Measurements from ENCODE around the gene TINCR.
"Not testable (repeated sequence)": the region's sequence is repeated elsewhere in the genome, so short reads cannot be mapped to it uniquely, and the experiment has no call there.

TINCR gene

DNA sequence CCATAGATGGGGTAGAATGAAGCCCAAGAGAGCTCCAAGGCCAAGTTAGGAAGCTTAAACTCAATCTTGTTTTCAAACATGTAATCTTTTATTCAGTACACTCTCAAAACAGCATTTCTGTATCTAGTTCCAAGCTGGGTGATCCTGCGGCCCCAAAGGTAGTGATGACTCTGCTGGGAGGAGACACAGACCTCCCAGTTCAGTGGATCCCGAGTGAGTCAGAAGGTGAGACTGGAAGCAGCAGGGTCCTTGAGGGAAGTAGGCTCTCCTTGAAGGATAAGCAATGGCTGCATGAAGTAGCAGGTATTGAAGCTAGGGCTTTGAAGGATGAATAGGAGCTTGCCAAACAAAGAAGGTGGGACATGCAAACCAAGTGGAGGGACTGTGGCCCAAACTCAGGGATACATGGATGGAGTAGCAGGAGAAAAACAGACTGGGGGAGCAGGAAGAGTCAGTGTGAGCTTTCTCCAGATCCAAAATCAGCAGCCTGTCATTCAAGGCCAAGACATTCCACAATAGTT lies 9.6 kb downstream of the TINCR start:
- DNase-seq = no peak

DNA sequence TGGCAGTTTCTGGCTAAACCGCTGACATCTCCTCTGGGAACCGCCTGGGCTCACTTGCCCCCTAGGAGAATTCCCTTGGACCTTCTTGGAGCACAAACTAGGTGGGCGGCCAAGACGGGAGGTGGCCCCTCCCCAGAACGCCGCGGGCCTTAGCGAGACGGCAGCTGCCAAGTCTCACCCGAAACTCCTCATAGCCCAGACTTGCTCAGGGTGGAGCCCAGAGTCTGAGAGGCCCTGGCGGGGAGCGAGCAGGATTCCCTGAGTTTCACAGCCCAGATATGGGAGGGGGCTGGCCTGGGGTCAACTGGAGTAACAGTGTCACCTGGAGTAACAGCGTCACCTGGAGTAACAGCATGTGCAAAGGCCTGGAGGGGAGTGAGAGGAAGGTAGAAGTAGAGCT lies 10.1 kb downstream of the TINCR start:
- DNase-seq = peak; percentile 62

DNA sequence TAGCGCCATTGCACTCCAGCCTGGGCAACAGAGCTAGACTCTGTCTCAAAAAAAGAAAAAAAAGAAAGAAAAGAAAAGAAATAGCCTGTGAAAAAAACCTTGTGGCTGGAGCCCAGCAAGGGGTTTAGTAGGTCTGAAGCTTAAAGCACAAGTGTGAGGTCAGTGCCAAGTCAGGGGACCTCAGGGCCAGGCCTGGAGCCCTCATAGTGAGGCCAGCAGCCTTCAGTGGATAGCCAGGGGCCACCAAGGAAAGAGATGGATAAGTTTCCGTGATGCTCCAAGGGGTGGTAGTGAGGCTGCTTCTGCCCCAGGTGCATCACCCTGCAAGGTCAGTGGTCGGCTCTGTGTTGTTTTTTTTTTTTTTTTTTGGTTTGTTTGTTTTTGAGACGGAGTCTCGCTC lies 12.9 kb downstream of the TINCR start:
- DNase-seq = no peak

DNA sequence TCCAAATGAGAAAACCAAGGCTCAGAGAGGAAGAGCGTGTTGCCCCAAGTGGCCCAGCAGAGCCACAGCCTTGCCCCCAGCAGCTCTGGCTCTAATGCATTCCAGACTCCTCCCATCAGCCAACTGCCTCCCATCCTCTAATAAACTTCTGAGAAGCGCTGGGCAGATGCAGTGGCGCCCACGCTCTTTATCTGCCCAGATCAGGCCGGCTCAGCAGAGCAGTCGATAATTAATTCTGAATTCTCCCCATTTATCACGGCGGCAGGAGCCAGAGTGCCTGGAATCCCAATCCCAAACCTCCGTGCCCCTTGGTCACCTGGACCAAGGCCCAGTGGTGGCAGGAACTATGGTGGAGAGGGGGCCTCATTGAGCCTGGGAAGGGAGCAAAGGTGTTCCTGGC lies 13.9 kb downstream of the TINCR start:
- no peak for DNase-seq

DNA sequence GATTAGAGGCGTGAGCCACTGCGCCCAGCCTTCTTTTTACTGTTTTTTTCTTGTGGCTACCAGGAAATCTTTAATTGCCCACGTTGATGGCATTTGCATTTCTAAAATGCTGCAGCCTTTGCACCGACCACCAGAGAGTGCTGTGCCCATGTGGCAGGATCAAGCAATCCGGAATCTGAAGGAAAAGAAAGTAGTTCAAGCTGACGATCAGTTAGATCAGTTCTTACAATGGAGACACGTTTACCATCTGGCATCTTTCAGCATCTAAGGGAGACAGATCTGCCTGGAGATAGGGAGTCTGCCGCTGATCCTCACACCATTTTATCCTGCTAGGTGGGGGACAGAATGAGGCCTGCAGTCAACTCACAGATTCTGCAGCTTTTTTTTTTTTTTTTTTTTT lies 19.9 kb downstream of the TINCR start:
- no peak for DNase-seq

DNA sequence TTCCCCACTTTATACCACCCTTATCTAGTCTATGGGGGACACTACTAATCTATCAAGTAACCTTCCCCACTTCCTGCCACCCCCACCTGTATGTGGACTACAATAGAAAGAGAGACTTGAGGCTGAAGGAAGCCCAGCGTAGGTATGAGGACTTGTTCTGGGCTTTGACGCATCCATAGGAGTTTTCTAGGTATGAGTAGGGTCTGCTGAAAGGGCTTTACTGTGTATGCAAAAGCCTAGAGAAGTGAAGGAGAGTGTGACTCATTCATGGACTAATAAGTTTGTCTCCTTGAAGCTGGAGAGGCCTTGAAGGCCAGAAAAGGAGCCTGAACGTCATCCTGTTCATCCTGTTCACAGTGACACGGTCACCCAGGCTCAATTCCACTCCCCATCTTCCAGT lies 21.8 kb downstream of the TINCR start:
- no peak for DNase-seq

DNA sequence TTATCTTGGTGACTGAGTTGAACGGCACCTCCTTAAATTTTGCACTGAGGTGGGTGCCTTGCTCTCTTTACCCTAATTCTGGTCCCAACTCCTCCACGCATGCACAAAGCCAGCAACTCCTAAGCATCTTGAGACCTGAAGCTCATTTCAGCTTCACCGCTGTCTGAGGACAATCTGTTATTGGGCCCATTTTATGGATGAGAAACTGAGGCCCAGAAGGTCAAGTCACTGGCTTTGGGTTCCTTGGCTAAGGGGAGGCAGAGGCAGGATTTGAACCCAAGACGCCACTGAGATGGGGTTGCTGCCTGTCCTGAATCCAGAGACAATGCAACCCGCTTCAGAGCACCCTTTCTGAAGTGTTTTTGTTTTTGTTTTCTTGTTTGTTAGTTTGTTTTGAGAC lies 22.7 kb downstream of the TINCR start:
- DNase-seq = no peak

DNA sequence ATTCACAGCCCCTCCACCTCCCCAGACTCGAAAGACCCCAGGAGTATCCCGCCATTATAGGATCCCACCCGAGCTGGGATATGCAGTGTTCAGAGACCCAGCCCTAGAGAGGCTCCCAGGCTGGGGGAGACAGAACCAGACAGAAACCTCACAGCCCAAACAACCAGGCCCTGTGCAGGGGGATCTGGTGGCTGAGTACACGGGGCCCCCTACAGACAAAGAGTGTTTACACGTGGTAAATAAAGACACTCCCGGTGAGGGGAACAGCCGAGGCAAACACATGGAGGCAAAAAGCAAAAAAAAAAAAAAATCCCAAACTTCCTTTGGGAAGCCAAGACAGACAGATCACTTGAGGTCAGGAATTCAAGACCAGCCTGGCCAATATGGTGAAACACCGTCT lies 25.1 kb downstream of the TINCR start:
- no peak for DNase-seq

DNA sequence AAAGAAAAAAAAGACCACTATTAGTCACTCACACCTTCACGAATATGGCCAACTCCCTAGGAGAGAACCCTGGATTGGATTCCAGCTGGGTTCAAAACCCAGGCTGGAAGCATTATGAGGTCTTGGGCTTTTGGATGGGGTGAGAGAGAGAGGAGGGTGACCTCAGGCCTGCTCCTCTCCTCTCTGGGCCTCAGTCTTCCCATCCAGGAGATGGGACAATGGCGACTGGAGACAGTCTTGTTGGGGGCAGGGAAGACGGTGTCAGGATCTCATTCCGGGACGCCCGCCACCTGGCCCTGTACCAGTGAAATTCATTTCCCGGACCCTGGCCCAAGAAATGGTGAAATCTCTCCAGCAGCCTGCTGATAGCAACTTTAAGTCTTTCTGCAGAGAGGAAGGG lies 26.3 kb downstream of the TINCR start:
- no peak for DNase-seq

DNA sequence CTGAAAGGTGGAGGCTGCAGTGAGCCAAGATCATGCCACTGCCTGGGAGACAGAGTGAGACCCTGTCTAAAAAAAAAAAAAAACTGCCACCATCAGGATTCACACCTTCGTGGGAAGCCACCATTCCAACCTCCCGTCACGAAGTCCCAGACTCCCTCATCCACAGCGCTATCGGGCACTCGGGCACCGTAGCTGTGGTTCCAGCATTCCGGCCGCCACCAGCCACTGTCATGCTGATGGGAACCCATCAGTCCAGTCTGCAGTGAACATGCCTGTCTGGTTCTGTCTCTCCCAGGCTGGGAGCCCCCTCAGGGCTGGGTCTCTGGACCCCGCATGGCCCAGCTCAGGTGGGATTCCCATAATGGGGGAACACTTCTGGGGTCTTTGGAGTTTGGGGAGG lies 27.5 kb downstream of the TINCR start:
- no peak for DNase-seq

DNA sequence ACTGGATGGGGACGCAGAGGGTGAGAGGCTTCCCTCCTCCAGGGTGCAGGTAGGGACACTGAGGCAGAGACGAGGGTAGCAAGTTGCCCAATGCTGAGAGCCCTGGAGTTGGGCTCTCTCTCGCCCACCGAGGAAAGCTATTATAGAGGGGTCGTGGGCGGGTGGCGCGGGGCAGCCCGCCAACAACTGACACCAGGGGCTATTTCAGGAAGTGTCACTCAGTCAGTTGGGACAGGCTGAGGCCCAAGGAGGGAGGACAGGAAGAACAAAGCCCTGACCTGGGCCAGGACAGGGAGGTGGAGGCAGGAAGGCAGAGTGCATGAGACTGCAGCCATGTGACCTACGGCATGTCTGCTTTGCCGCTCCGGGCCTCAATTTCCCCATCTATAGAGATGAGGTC lies 29.9 kb downstream of the TINCR start:
- DNase-seq = no peak

DNA sequence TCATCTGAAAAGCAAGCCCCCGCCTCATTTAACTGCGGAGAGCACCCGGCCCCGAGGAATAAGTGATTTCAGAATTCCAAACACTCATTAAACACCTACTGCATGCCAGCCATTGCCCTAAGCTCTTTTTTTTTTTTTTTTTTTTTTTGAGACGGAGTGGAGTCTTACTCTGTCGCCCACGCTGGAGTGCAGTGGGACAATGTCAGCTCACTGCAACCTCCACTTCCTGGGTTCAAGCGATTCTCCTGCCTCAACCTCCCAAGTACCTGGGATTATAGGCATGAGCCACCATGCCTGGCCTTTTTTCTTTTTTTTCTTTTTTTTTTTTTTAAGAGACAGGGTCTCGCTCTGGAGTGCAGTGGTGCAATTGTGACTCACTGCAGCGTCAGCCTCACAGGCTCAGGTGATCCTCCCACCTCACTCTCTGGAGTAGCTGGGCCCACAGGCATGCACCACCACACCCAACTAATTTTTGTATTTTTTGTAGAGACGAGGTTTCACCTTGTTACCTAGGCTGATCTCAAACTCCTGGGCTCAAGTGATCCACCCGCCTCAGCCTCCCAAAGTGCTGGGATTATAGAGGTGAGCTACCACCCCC lies 30.7 kb downstream of the TINCR start:
- not testable (repeated sequence) for DNase-seq

DNA sequence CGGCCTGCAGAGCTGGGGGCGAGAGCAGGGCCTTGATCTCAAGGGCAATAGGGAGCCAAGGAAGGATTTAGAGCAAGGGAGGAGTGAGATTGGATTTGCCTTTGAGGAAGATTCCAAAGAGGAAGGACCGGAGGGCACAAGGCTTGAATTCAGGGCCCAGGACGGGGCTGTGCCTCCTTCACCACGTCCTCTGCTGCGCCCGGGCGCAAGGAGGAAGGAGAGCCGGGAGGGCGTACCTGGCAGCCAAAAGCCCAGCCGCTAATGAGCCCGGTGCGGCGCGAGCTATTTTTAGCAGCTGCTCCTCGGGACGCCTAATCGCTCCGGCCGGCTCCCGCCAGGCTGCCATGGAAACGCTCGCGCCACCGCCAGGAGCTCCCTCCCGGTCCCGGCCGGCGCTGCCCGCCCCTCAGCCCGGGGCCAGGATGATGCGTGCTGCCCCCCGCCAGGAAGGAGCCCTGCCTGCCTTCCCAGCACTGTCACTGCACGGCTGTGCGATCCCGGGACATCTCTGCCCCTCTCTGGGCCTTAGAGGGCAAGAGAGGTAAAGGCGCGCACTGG lies 31.3 kb downstream of the TINCR start:
- DNase-seq = peak; percentile 87

DNA sequence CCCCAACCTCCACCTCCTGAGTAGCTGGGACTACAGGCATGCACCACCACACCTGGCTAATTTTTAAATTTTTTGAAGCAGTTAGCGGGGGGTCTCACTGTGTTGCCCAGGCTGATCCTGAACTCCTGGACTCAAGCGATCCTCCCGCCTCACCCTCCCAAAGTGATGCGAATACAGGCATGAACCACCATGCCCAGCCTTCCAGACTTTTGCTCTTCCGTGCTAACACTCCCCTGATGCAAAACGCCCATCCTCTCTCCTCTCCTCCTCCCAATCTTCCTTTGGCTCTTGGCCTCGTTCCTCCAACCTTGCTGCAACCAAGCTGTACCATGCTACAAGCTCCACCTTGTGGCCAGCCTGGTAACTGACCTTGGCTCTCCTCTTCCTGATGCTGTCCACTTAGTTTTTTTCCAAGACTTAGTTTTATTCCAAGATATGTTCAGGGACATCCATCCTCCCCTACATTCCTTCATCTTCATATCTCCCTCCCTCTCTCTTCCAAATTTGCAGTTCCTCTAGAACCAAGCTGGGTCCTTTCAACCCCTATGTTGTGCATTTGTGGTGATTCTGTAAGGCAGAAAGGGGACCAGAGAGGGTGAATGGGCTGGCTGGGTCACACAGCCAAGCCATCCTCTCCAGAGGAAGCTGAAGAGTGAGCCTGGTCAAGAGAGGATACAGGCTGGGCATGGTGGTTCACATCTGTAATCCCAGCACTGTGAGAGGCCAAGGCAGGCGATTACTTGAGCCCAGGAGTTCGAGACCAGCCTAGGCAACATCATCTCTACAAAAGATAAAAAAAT lies 32.8 kb downstream of the TINCR start:
- DNase-seq = no peak

DNA sequence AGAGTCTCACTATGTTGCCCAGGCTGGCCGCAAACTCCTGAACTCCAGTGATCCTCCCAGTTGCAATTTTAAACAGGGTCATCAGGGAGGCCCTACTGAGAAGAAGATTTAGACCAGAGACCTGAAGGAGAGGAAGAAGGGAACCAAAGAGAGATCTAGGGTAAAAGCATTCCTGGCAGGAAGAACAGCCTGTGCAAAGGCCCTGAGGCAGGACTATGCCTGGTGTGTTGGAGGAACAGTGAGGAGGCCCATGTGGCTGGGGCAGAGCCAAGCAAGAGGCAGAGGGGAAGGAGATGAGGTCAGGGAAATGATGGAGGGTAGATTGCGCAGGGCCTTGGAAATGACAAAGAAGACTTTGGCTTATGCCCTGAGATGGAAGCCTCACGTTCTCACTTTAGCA lies 34.5 kb downstream of the TINCR start:
- no peak for DNase-seq

DNA sequence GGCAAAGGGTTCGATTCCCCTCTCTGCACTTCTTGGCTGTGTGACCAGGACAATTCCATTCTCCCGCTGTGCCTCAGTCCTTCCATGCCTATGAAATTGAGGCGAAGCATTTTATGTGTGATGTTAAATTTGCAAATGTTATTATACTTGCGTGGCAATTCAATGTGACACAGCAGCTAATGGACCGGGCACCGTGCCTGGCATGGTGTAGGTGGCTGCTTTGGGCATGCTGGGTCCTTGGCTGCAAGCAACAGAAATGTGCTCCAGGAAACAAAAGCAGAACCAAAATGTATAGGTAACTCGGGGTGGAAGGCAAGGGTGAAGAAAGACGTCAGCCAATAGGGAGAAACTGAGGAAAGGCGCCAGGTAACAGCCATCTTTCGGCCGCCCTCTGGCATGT lies 37.1 kb downstream of the TINCR start:
- DNase-seq = no peak

DNA sequence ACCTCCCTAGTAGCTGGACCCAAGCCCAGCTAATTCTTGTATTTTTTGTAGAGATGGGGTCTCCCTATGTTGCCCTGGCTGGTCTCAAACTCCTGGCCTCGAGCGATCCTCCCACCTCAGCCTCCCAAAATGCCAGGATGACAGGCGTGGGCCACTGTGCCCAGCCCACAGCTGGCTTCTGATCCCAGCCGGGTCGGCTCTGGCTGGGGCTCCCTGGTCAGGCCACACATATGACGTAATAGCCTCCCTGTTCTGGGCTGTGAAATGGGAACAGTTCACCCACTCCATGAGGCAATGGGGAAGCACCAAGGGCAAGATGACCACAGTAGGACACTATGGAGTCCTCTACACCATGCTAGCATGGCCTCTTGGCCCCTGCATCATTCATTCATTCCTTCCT lies 41.1 kb downstream of the TINCR start:
- DNase-seq = no peak

DNA sequence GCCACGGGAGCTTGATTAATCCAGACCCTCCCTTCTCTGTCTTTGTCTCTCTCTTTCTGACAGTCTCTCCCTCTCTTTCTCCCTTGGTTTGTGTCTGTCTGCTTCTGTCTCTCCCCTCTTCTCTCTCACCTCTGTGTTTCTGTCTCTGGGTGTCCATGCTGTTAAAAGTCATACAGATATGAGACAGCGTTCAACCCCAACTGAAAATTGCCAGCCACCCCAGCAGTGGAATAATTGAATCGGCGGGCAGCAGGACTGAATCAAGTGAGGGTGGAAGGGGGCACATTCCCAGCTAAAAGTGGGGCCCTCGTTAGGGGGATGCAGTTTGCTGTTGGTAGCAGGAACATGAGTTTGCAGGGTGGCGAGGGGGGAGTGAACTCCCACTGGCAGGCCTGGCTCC lies 43.7 kb downstream of the TINCR start:
- DNase-seq = no peak

DNA sequence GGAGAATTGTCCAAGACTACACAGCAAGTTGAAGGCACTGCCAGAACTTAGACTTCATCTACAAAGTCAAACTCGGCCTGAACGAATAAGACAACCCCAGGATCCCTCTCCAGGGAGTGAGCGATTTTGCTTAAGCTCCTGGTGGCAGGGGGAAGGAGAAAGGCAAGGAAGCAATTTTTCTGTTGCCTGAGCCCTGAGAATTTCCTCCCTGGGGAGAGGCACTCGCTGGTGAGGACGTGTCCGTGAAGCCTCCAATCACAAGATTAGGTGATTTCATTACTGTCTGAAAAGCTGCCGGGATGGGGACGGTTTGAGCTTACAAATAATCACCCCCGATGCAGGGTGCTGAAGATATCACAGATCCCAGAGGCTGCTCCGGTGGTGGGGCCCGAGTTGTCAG lies 45.6 kb downstream of the TINCR start:
- no peak for DNase-seq

DNA sequence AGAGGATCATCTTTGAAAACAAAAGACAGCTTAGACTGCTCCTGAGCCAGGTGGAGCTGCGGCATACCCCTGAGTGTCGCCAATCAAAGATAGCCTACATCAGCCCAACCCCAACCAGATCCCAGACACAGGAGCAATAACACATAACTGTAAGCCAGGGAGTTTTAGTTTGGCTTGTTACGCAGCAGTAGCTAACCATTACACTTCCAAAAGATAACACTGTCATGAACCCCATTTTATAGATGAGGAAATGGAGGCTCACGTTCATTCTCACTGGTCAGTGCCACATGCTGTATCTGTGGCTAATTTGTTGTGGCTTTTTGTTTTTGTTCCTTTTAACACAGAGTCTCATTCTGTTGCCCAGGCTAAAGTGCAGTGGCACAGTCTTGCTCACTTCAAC lies 47.3 kb downstream of the TINCR start:
- no peak for DNase-seq

DNA sequence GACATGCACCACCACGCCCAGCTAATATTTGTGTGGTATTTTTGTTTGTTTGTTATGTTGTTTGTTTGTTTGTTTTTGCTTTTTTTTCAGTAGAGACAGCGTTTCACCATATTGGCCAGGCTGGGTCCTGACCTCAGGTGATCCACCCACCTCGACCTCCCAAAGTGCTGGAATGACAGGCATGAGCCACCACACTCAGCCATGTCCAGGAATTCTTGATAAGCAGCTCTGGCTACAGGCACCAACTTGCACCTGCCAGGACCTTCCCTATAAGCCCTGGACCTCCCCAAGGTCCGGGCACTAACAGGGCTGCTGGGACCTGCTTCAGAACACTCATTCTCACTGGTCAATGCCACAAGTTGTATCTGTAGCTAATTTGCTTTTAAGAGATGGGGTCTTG lies 48.7 kb downstream of the TINCR start:
- DNase-seq = no peak

DNA sequence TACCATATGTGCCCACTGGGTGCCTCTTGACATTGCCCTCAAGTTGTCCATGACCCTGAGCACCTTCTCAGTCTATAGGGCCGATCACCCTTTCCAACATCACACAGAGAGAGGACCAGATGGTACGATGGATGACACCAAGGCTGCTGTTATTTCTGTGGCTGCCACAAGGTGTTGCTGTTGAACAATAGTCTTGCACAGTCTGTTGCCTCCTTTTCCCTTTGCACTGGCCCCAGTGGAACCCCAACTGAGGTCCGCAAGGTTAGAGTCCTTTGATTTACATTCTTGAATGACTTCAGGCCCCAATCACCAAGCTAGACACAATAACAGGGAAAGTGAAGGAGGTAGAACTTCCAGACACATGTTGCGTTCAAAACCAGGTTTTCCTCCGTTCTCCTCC lies 52.0 kb downstream of the TINCR start:
- DNase-seq = no peak

DNA sequence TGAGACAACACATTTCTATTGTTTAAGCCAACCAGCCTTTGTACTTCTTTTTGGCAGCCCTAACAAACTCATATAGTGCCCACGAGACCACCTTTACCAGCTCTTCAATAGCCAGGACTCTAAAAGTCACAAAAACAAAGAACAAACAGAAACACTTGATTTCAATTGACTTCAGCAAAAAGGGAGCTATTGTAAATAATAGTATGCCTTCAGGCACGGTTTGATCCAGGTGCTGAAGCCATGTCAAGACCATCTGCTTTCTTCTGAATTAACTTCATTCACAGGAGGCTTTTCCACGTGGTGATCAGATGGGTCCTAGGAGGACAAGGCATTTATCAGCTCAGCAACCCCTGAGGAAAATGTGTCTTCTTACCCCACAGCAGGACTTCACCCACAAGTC lies 53.8 kb downstream of the TINCR start:
- no peak for DNase-seq

DNA sequence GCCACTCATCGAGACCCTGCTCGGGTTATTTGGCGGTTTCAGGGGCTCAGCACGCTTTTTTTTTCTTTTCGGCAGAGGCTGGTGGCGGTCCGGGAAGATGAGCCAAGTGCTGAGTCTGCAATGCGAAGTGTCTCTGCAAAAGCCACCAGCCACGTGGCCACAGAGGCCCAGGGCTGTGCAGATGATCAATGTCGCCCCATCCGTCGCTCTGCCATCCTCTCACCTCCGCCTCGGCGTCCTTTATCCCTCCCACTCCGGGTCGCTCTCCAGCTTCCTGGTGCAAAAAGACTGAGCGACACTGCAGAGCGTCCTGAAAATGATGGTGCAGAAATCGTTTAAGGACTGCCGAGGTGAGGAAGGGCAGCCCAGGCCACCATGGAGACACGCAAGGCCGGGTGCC lies 55.0 kb downstream of the TINCR start:
- no peak for DNase-seq
